ENCODE data around the gene HTR3C. TPM values are rescaled to one million over a fixed set of nuclear protein-coding genes. Genes with fewer than 3 reads are reported as not detected.

HTR3C gene
- total RNA-seq, 3 donors from 2014 or later (not counting 1 experiment from before 2014, with no cell fraction given) = not detected

DNA sequence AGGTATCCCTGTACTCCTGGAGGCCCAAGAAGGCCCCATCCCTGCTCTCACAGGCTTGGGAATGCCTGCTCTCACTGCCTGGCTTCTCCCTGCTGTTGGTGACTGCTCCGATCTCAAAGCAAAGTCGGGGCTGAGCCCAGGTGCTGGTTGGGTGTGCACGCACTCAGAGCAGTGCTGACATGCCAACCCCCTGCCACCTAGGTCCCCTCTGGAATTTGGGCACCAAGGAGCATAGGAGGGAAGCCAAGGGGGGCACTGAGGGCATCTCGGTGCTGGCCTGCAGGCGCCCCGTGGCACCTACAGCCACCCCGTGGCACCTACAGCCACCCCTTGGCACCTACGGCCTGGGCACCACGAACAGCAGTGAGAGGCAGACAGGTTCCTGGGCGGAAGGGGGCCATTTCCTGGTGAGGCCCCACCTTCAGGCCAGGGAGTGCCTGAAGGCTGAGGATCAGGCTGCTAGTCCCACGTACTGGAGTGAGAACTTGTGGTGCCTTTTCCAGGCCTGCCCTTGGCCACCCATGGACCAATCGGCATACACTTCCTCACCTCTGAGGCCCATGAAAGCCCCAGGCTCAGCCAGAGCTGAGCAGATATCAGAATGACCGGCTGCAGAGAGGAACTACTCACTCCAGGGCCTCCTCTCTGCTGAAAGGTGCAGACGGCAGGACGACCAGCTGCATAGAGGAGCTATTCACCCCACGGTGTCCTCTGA lies 28.4 kb downstream of the HTR3C start:
- 86% methylated on average over 16 of the region's 16 CpGs for WGBS (ENCODE audit: insufficient coverage)
- intact Hi-C loops (cut with micrococcal nuclease) = no loop called here
- Mint-ChIP-seq H3K9me3 (peaks cover 6 to 7% of the 10 kb centered on the region in 2 donors), H3K27ac (no peak overlapping the region), H3K4me1 (peaks cover 6 to 7% of the 10 kb centered on the region in 2 donors), H3K4me3 (no peak overlapping the region), H3K27me3 (ENCODE audit: low read depth in 2 of 2) (no peaks in the 10 kb centered on the region), H3K36me3 (no peaks in the 10 kb centered on the region)
- DNase-seq = no peak
- TF ChIP-seq CTCF (IDR thresholded peaks at IDR 0.05) = no peak
- no peaks in the 10 kb centered on the region for H3K36me3 ChIP-seq (ENCODE audit: control insufficient read depth, insufficient read depth, low read length)
- H3K4me3 ChIP-seq (ENCODE audit: low read length) = no peak overlapping the region
- no peaks in the 10 kb centered on the region for H3K4me1 ChIP-seq (ENCODE audit: control insufficient read depth, insufficient read depth, low read length)
- H3K9me3 ChIP-seq (ENCODE audit: control insufficient read depth, insufficient read depth, low read length) = peaks cover 3% of the 10 kb centered on the region
- H3K27me3 ChIP-seq (ENCODE audit: control insufficient read depth, insufficient read depth, low read length) = no peaks in the 10 kb centered on the region
- no peak for ATAC-seq
- H3K27ac ChIP-seq (ENCODE audit: low read length) = no peak overlapping the region

DNA sequence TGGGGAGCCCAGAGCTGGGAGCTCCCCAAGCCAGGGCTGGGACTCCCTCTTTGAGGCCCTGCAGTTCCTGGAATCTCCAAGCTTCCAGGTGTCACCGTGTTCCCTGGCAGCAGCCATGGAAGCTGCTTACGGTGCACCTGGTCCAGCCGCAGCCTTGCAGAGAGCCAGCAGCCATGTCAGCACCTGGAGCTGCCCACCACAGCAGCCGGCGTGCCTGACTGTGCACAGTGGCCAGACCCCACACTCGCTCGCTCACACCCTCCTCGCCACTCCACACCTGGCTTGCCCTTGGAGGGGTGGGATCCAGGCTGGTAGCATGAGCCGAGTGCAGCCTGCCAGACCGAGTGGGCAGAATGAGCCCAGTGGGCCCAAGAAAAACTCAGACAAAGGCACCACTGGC lies 29.2 kb downstream of the HTR3C start:
- ATAC-seq (no peak), DNase-seq (no peak)
- Mint-ChIP-seq H3K4me1 (peaks cover 6 to 7% of the 10 kb centered on the region in 2 donors), H3K36me3 (no peaks in the 10 kb centered on the region), H3K27ac (no peak overlapping the region), H3K27me3 (ENCODE audit: low read depth in 2 of 2) (no peaks in the 10 kb centered on the region), H3K9me3 (peaks cover 6 to 7% of the 10 kb centered on the region in 2 donors), H3K4me3 (no peak overlapping the region)
- H3K36me3 ChIP-seq (ENCODE audit: control insufficient read depth, insufficient read depth, low read length) = no peaks in the 10 kb centered on the region
- no peak for TF ChIP-seq CTCF (IDR thresholded peaks at IDR 0.05)
- H3K9me3 ChIP-seq (ENCODE audit: control insufficient read depth, insufficient read depth, low read length) = peaks cover 3% of the 10 kb centered on the region
- H3K4me1 ChIP-seq (ENCODE audit: control insufficient read depth, insufficient read depth, low read length) = no peaks in the 10 kb centered on the region
- no peak overlapping the region for H3K27ac ChIP-seq (ENCODE audit: low read length)
- no peak overlapping the region for H3K4me3 ChIP-seq (ENCODE audit: low read length)
- WGBS (ENCODE audit: insufficient coverage) = 93% methylated on average over 10 of the region's 10 CpGs
- no peaks in the 10 kb centered on the region for H3K27me3 ChIP-seq (ENCODE audit: control insufficient read depth, insufficient read depth, low read length)
- intact Hi-C loops (cut with micrococcal nuclease) = no loop called here

DNA sequence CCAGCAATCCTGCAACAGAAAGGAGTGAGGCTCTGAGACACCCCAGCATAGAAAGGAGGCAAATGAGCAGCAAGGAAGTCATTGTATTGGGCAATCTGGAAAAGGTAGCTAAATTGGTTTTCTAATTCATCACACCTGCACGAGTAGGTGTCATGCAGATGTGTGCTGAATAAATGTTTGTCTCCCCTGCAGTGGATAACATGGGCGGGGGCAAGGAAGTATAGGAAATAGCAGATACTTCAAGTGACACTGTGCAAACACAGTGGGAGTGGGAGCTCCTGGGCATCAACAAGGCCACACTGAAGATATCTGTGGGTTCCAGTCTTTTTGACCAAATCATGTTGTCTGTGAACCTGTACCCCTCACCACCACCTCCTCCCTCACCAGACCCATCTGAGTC lies 29.6 kb downstream of the HTR3C start:
- Mint-ChIP-seq H3K27me3 (ENCODE audit: low read depth in 2 of 2) (no peaks in the 10 kb centered on the region), H3K4me1 (peaks cover 6 to 7% of the 10 kb centered on the region in 2 donors), H3K4me3 (no peak overlapping the region), H3K9me3 (peaks cover 6 to 7% of the 10 kb centered on the region in 2 donors), H3K36me3 (no peaks in the 10 kb centered on the region), H3K27ac (no peak overlapping the region)
- no peak for TF ChIP-seq CTCF (IDR thresholded peaks at IDR 0.05)
- Histone ChIP-seq H3K27ac (ENCODE audit: low read length) (no peak overlapping the region), H3K27me3 (ENCODE audit: control insufficient read depth, insufficient read depth, low read length) (no peaks in the 10 kb centered on the region), H3K4me1 (ENCODE audit: control insufficient read depth, insufficient read depth, low read length) (no peaks in the 10 kb centered on the region), H3K4me3 (ENCODE audit: low read length) (no peak overlapping the region), H3K9me3 (ENCODE audit: control insufficient read depth, insufficient read depth, low read length) (peaks cover 3% of the 10 kb centered on the region), H3K36me3 (ENCODE audit: control insufficient read depth, insufficient read depth, low read length) (no peaks in the 10 kb centered on the region)
- intact Hi-C loops (cut with micrococcal nuclease) = no loop called here
- no peak for ATAC-seq
- DNase-seq = no peak
- WGBS (ENCODE audit: insufficient coverage) = 75% methylated on average over 2 of the region's 2 CpGs

DNA sequence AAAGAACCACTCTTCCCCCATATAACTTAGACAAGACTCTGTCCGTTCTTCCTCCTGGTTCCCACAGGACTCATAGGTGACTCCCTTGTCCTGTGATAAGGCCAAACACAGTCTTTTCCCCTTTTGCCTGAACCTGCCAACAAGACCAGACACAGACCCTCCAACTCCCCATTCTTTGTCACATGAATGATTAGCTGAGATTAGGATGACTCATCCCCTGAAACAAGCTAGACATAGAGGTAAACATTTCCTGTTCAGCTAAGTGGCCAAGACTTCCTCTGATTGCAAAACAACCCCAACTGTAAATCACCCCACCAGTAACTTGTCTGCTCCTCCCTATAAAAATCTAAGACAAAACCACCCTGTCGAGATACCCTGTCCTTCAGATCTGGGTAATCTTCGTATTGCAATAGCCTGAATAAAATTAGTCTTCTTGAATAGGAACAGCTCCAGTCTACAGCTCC lies 32.6 kb downstream of the HTR3C start:
- Mint-ChIP-seq H3K36me3 (no peaks in the 10 kb centered on the region), H3K4me1 (peaks cover 6 to 7% of the 10 kb centered on the region in 2 donors), H3K27me3 (ENCODE audit: low read depth in 2 of 2) (no peaks in the 10 kb centered on the region), H3K27ac (no peak overlapping the region), H3K9me3 (peaks cover 6 to 7% of the 10 kb centered on the region in 2 donors), H3K4me3 (no peak overlapping the region)
- TF ChIP-seq CTCF (IDR thresholded peaks at IDR 0.05) = no peak
- Histone ChIP-seq H3K27me3 (ENCODE audit: control insufficient read depth, insufficient read depth, low read length) (no peaks in the 10 kb centered on the region), H3K4me1 (ENCODE audit: control insufficient read depth, insufficient read depth, low read length) (no peaks in the 10 kb centered on the region), H3K4me3 (ENCODE audit: low read length) (no peak overlapping the region), H3K36me3 (ENCODE audit: control insufficient read depth, insufficient read depth, low read length) (no peaks in the 10 kb centered on the region), H3K9me3 (ENCODE audit: control insufficient read depth, insufficient read depth, low read length) (peaks cover 3% of the 10 kb centered on the region), H3K27ac (ENCODE audit: low read length) (no peak overlapping the region)
- intact Hi-C loops (cut with micrococcal nuclease) = no loop called here
- no peak for DNase-seq
- ATAC-seq = peak in 2 of 3 donors; percentile 12 to 35
- 50% methylated on average over 3 of the region's 3 CpGs for WGBS (ENCODE audit: insufficient coverage)
